ENCODE data around the gene TFF3. TPM values are rescaled to one million over a fixed set of nuclear protein-coding genes. Genes with fewer than 3 reads are reported as not detected.

Gene TFF3
- total RNA-seq, 4 donors from 2014 or later: 178 to 1,063 (median 636) TPM

GRCh38 chr21:42301371-42302075, 13.7 kb downstream of the TFF3 start:
- H3K4me1 ChIP-seq: no peaks in the 10 kb centered on the region
- no peaks in the 10 kb centered on the region for H3K27me3 ChIP-seq
- H3K27ac ChIP-seq: peak overlapping the region in 1 of 4 donors; percentile 4
- no peaks in the 10 kb centered on the region for H3K9me3 ChIP-seq
- no peak overlapping the region for H3K4me3 ChIP-seq
- TF ChIP-seq CTCF (IDR thresholded peaks at IDR 0.05) (no peak), POLR2A (IDR thresholded peaks at IDR 0.05) (no peak)
- peak in 1 of 3 donors; percentile 48 for DNase-seq
- H3K36me3 ChIP-seq: peaks cover 0 to 4% (median 0%) of the 10 kb centered on the region in 3 donors

DNA sequence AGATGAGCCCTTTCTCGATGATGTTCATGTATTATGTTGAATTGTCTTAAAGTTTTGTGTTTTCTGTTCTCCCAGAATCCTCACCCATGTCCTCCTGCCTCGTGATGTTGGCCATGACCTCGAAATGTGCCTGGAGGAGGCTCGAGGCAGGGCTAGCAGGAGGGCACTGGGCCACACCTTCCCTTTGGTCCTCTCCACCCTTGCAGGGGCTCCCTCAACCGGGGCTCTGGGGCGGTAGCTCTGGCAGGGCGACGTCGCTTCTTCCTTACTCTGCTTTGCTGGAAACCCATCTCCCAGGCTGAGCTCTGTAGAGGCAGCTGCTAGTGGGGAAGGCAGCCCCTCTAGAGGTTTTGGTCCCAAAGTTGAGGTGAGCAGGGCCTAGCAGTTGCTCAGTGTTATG, 14.3 kb downstream of the TFF3 start:
- H3K9me3 ChIP-seq: no peaks in the 10 kb centered on the region
- no peaks in the 10 kb centered on the region for H3K27me3 ChIP-seq
- H3K4me1 ChIP-seq: no peaks in the 10 kb centered on the region
- peak in 1 of 3 donors; percentile 43 for DNase-seq
- no peak for TF ChIP-seq POLR2A (IDR thresholded peaks at IDR 0.05)
- no peak for TF ChIP-seq CTCF (IDR thresholded peaks at IDR 0.05)
- no peak overlapping the region for H3K27ac ChIP-seq
- peaks cover 0 to 4% (median 0%) of the 10 kb centered on the region in 3 donors for H3K36me3 ChIP-seq
- H3K4me3 ChIP-seq: no peak overlapping the region

- H3K9me3 ChIP-seq: no peaks in the 10 kb centered on the region
- H3K4me1 ChIP-seq: no peaks in the 10 kb centered on the region
- no peak overlapping the region for H3K27ac ChIP-seq
- H3K4me3 ChIP-seq: no peak overlapping the region
- no peak for DNase-seq
- H3K27me3 ChIP-seq: no peaks in the 10 kb centered on the region
- H3K36me3 ChIP-seq: peaks cover 0 to 4% (median 0%) of the 10 kb centered on the region in 3 donors
- no peak for TF ChIP-seq POLR2A (IDR thresholded peaks at IDR 0.05)
- no peak for TF ChIP-seq CTCF (IDR thresholded peaks at IDR 0.05)
These were observed 15.1 kb downstream of the TFF3 start for GRCh38 chr21:42300045-42300583.

GRCh38 chr21:42299324-42300044, 15.7 kb downstream of the TFF3 start:
- DNase-seq: no peak
- no peak overlapping the region for H3K4me3 ChIP-seq
- no peak for TF ChIP-seq CTCF (IDR thresholded peaks at IDR 0.05)
- no peak for TF ChIP-seq POLR2A (IDR thresholded peaks at IDR 0.05)

DNA sequence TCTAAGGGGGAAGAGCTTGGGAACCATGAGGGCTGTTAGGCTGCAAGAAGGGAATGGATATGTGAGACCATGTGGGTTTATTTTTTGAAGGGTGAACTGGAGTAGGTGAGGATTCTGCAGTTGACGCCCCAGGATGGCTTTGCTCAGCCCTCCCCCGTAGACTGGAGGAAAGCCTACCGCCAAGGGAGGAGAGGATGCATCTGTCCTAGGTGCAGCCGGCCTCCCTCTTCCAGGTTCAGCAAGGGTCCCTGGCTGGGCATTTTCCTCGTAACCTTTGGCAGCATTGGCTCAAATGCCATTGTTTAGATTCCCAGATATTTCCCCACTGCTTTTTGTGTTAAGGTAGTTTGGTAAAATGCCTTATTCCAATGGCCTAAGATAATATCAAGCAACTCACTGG, 16.6 kb downstream of the TFF3 start:
- TF ChIP-seq CTCF (IDR thresholded peaks at IDR 0.05) (no peak), POLR2A (IDR thresholded peaks at IDR 0.05) (no peak)
- DNase-seq: no peak
- Histone ChIP-seq H3K27me3 (no peaks in the 10 kb centered on the region), H3K4me3 (no peak overlapping the region), H3K27ac (no peak overlapping the region), H3K4me1 (no peaks in the 10 kb centered on the region), H3K9me3 (no peaks in the 10 kb centered on the region), H3K36me3 (peaks cover 0 to 15% (median 0%) of the 10 kb centered on the region in 3 donors)

More at GRCh38 chr21:42299324-42300044, 15.7 kb downstream of the TFF3 start:
- no peak overlapping the region for H3K27ac ChIP-seq
- H3K27me3 ChIP-seq: no peaks in the 10 kb centered on the region
- peaks cover 0 to 8% (median 0%) of the 10 kb centered on the region in 3 donors for H3K36me3 ChIP-seq
- H3K4me1 ChIP-seq: no peaks in the 10 kb centered on the region
- no peaks in the 10 kb centered on the region for H3K9me3 ChIP-seq

Measured in Peyer's patch (tissue), 4 donors.